ENCODE measurements around the gene TNS3.

TNS3 gene

DNA sequence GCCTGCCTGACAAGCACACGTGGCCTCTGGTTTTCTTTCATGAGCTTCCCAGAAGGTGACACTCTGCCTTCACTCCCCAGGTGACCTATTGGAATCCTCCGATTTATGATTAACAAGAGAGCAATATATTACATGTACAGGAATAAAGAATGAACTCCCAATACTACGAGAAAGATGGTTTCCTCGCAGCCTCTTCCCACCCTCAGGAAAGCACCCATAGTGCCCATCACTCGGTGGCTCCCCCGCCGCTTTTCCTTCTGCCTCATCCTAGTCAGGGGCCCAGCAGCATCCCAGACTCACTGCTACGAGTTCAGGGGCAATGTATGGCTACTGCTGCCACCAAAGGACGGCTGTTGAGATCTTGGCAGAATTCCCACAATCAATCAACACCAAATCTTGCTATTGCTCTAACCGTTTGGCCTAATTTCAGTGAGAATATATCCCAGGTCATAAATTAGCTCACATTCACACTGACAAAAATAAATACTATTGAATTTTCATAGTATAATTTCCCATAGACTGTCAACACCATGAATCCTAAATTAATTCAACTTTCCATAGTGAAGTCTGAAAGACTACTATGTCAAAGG lies 196.3 kb downstream of the TNS3 start:
- no peak for DNase-seq (ENCODE audit: low read depth)

DNA sequence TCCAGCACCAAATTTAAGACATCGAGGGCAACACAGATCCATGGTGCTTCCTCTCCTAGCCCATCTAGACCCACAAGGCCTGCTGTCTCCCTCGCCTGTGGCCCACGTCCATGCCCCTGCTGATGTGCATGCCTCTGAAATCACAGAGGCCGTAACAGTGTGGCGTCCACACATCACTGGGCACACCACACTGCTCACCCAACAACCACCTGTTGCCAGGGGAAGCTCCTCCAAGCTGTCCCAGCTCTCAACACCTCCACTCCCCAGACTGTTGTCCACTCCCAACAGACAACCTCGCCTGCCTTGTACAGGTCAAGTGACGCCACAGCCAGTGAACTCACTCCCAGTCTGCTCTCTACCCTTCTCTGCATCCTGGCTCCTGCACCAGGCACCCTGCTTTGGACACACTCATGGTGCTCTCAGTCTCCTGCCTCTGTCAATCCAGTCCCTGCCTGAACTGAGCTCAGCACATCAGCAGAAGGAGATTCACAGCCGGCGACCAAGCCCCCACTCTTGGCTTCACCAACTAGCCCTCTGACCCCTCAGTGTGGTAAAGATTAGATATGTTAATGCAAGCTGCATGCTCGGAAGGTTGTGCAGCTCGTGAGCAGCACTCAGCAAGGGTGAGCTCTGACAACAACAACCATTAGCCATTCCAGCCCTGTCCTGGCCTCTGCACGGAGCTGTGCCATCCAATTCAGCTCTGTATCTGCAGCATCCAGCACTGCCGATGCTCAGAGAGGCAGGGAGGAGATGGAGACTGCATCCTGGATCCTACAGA lies 197.0 kb downstream of the TNS3 start:
- DNase-seq (ENCODE audit: low read depth): no peak

DNA sequence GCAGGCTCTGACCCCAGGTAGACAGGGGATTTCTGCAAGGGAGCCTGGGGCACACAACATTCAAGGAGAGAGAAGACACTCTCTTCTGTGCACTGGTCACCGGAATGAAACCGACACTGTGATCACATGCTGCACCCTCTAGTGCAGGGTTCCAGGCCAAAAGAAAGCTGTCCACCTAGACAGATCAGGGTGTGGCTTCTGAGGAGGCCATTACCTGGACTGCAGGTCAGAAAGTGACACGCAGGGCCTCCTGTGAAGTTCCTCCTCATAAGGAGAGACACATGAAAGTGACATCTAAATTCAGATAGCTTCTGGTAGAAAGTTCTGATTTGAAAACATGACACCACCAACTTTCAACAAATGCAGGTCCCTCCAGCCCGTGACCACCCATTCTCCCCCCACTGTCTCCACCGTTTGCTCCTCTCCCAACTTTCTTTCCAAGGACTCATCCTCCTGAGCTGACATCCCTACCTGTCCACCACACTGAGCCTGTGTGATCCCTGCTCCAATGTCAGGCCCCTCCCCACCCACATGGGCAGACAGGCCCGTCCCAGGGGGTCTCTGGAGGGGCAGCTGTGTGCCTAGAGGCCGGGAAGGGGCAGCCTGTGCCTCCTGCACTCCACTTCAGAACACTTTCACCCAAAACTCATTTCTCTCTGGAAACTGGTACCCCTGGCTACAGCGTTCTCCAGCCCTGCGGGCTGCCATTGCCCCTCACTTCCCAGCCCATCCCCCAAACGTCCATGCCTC lies 198.0 kb downstream of the TNS3 start:
- DNase-seq (ENCODE audit: low read depth): no peak

DNA sequence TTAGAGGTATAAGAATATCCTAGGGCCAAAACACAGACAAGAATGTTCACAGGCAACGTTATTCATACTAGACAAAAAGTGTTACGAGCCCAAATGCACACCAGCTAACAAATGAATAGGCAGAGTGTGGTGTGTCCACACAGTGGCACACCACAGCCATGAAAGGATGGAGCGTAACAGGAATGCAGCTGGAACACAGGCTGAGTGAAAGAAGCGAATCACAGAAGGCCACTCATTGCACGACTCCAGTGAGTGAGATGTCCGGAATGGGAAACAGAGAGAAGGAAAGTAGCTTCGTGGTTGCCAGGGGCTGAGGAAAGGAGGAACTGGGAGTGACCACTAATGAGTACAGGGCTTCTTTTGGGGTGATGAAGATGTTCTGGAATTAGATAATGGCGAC lies 198.8 kb downstream of the TNS3 start:
- no peak for DNase-seq (ENCODE audit: low read depth)

DNA sequence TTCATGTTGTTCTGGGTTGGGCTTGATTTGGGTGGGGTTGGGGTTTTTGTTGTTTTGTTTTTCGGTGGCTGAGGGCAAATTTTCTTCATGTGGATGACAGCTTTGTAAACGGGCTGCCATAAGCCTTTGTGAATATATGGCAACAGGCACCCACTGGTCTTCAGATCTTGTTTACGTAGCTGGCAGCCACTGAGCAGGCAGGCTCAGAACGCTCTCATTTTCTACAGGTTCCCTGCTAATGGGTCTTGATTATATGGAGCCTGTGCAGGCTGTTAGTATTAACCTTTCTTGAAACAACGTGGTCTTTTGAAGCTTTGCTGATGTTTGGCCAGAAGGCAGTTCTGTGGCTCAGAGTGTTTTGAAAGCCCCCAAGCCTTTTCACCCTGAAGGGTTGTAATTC lies 199.7 kb downstream of the TNS3 start:
- no peak for DNase-seq (ENCODE audit: low read depth)

DNA sequence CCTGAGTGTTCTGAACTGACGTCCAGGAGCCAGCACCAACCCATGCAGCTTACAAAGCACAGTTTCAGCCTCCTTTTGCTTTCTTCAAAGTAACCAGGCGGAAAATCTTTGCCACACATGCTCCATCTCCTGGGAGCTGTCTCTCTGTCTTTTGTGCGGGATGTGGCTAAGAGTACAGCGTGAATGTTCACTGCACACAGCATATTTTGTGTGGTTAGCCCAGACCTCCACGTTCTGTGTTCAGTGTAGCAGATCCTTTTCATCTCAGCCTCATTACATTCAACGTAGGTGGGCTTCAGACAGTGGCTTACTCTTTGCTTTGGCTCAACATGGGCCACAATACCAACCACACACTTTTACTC lies 200.8 kb downstream of the TNS3 start:
- DNase-seq (ENCODE audit: low read depth): no peak

DNA sequence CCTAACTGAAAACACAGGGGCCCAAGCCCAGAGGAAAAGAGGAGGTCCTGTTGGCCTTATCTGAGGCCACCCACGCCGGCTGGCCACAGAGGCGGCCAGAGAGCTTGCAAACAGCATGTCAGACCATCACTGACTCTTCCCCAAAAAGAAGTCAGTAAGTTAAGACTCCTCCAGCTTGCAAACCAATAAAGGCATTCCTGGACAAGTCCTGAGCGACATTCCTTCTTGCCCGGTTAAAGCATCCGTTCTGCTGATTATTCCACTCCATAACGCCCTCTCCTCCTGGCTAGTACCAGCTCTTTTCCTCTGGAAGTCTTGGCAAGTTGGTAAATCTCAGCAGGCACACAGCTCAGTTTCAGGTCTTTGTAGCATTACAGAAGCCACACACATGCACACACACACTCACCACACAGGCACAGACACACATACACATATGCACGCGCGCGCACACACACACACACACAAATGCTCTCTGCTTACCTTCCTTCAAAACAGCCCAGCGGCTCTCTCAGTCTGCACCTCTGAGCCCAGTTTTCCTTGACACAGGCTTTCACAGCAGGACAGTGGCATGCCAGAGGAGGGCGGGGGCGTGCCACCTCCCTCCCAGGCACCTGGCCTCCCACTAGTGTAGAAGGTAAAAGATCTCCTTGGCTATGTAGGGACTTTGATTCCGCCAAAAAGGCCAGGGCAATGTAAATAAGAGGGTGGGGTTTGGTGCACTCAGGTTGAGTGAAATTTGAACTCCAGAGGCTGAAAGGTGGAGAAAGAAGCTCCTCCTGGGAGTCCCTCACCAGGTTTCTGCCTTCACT lies 201.4 kb downstream of the TNS3 start:
- no peak for DNase-seq (ENCODE audit: low read depth)

DNA sequence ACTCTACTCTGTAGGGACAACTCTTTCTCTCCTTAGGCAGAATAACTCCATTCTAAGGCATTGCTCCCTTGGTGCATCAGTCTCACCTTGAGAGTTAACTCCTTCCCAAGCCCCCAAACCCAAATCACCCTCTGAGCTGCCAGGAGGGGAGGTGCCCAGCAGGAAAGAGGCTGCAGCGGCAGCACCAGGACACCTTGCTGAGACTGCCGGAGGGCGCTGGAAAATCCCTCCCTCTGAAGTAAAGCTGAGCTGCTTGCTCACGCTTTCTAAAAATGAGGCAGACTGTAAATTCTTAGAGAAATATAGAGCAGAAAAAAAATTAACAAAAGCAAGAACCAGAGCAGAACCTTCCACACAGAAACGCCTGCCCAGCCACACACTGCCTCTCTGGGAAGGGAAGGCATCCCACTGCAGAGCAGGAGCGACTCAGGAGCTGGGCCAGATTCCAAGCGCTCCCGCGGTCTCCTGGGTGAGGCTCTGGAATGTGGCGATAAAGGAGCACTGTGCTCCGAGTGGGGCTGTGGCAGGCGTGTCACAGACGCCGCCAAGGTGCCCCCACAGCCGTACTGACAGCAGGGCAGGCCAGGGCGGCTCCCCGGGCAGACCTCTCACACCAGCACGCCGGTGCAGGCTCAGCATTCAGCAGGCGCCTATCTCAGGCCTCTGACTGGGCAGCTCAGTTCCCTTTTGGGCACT lies 202.1 kb downstream of the TNS3 start:
- DNase-seq (ENCODE audit: low read depth): no peak

DNA sequence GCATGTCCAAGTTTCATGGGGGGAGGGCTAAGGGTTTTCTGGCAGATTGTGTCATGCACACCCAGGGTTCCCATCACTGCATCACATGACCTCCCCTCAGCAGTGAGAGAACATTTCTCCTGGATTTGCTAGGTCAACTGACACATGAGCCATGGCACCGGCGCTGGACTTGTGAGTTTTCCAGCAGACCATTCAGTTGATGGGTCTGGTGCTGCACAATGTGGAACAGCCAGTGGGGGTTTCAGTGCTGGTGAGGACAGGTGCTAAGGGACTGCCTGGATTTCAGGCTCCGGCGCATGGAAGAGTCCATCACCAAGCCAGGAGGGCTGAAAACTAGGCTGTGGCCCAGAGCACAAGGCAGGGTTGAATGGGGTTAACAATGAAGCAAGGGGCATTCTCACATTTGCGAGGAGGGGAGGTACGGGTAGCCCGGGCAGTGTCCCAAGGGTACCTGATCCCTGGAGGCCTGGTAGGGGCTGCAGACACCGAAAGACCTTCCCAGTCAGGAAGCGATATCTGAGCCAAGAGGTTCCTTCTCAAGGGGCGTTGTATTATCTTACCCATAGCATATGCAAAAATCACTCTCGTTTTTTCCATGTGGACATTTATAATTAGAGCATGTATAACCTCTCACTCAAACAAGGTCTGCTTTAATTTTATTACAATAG lies 203.0 kb downstream of the TNS3 start:
- DNase-seq (ENCODE audit: low read depth): no peak

DNA sequence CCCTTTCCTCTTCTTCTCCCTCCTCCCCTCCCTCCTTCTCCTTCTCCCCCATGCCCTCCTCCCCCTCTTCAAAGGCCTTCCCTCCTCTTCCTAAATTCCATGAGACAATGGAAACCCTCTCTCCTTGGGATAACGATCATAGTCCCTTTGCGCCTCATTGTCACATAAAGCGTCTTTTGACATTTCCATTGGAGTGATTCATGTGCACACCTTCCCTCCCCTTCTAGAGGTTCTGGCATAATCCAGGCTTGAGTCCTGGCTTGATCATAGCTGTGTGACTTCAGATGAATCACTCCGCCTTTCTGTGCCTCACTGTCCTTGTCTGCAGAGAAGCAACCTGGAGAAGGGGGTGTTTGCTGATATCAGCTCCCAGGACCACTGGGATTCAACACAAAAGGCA lies 204.2 kb downstream of the TNS3 start:
- DNase-seq (ENCODE audit: low read depth): no peak

DNA sequence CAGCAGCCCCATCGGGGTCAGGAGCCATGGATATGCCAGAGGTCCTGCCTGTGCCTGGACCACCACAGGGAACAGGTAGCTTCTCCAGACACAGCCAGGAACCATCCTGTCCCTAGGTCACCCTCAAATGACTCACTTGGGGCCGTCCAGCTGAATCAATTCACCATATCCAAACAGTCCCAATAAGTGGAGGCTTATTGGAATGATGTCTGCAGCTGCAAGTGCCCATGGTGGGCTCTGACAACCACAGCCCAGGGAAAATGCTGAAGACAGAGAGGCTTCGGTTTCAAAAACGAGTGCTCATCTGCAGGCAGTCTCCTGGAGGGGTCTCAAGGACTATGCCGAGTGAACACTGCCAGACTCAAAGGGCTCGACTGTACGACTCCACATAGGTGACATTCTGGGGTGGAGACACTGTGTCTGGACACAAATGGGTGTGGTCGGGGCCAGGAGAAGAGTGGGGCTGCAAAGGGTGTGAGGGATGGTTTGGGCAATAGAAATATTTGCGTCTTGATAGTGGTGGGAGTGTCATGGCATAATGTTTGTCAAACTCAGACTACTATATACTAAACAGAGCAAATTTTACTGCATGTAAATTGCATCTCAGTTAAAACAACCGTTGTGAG lies 204.8 kb downstream of the TNS3 start:
- DNase-seq (ENCODE audit: low read depth): no peak

DNA sequence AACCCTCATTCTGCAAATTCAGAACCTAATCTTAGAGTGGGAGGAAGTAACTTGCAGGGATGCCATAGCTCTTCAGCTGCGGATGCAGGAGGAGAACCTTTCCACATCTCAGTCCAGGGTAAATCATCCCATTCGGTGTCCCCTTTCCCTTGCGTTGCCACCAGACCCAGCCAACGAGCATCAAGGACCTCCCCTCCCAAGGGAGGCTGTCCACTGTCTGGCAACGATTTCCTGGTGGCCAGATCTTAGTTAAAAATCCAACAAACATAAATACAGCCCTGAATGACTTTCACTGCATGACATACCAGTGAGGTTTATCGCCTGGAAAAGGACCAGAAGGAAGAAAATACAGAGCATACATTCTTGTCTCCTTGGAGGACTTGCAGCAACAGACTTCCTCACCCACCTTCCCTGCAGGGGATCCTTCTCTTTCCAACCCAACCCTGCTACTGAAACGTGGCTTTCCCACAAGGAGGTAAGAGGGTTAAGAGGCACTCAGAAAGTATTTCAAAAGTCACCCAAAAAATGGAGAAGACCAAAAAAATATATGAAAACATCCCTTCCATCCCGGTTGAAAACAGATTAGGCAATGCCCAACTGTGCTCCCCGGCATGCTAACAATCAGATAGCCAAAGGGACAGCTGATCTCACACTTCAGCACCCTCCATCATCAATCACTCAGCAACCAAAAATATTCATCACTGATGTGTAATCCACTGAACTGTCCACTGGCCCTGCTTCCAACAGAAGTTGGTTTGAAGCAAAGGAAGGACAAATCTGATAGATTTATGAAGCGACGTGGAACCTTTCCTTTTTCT lies 206.6 kb downstream of the TNS3 start:
- no peak for DNase-seq (ENCODE audit: low read depth)

DNA sequence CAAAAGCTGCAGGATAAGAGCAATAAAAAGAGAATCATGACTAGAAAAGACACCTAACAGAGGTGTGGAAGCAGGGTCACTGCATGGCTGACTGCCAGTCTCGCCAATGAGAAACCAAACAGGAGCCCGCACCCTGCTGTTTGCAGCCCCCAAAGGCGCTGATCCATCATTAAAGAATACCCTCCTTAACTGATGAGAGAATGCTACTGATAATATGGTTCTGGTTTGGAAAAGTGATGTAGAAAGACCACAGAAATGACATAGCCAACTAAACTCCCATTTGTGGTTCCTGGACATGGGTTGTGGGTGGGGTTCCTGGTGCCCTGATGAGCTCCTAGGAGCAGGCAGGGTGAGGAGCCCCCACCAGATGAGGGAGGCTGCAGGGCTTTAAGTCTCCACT lies 207.4 kb downstream of the TNS3 start:
- DNase-seq (ENCODE audit: low read depth): no peak

DNA sequence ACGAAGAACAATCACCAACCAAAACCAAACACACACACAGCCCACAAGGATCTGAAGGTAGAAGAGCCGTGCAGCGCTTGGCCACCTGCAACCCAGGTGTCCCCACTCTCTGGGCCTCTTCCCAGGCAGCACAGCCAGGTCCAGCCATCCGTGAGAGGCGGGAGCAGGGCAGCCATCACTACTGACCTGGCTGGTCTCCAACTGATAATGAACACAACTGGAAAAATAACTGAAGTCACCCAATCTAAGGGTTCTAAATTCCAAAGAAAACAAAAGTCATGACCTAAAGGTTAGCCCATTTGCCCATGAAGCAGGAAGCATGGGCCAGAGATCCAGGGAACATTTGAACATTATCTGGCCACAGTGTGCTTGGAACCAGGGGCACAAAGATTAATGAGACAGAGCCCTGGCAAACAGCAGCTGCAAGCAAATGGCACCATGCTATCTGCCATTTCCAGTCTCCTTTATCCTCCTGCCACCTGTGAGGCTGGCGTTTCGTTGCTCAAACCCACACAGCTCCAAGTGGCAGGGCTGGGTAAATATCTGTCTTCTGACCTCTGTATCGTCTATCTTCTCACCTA lies 207.9 kb downstream of the TNS3 start:
- no peak for DNase-seq (ENCODE audit: low read depth)

DNA sequence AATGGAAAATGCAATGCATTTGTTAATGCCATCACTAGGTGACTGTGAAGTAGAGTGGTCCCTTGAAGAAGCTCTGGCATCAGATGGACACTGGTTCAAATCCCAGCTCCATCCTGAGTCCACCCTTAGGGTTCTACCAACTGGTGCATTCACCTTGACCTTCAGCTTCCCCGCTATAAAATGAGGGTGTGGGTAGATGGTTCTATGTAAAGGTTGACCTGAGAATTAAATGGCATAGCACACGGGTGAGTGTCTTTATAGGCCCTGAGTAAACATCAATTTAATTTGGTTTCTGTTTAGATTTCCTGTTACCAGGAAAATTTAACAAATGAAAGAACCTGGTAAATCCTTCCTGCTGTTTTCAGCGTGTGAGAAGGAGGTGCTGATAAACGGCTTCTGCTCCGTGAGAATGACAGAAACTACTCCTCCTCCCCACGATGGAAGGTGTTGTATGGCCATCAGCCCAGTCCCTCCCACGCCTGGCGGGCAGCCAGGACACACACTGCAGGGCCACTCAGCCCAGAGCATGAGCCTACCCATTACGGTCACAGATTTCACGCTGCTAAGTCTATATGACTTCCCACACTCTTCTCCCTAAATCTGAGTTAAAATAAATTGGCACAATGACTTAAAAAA lies 210.1 kb downstream of the TNS3 start:
- DNase-seq (ENCODE audit: low read depth): no peak

DNA sequence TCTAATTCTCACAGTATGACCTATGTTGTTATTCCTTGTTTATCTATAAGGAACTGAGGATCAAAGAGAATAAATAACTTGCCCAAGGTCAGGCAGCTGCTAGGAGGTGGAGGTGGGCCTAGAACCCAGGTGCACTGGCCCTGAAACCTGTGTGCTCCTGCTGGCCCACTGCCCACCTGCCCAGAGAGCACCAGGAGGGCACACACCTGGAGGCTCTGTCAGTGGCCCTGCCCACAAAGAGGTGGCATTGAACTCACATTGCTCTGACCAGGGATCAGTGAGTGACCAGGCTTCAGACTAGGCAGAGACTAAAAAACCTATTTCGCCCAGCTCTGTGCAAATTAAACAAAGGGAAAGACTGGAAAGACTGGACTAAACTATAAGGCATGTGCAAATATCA lies 210.6 kb downstream of the TNS3 start:
- no peak for DNase-seq (ENCODE audit: low read depth)

DNA sequence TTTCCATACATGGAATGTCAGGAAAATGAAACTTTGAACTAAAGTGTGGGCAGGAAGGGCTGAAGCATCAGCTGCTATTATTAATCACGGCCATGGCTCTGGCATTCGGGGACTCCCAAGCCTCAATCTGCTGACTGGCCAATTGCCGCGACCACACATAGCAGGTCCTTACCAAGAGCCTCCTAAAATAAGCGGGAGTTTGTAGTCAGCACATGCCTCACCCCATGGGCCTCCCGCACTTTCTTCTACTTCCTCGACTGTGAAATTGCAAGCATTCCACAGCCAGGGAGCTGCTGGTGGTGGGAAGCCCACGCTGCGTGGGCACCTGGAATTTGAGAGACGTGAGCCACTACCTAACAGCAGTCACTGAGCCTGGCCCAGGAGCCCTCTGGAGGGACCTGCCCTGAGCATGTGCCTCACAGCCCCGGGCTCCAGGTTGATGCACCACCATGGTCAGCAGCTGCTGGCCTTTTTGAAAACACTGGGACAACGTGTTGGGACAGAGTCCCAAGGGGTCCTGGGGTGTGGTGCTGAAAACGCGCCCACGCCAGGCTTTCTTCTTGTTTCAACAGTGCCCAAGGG lies 211.4 kb downstream of the TNS3 start:
- no peak for DNase-seq (ENCODE audit: low read depth)

DNA sequence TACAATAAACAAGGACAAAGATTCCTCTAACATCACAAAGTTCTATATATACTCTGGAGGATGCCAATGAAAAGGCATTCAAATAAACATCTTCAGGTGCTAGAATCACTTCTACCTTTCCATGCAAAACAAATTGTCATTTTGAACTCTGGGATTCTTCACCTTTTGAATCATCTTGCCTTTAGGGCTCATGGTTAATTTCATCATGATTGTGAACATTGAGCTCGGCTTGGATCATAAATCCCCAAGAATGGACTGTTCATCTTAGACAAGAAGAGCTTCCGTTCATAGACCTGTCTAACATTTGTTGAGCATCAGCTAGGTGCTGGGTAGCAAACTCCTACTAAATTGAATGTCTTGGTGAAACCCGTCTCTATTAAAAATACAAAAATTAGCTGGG lies 212.2 kb downstream of the TNS3 start:
- DNase-seq (ENCODE audit: low read depth): no peak

Data from stimulated activated CD4-positive, alpha-beta T cell treated with anti-CD3 and anti-CD28 coated beads, Interleukin-2, amount 100 ng/mL, for 4 hours (primary cell).